Measurements from ENCODE around the gene CPXM1. TPM values are rescaled to one million over a fixed set of nuclear protein-coding genes. Genes with fewer than 3 reads are reported as not detected.
"Not testable (repeated sequence)": the region's sequence is repeated elsewhere in the genome, so short reads cannot be mapped to it uniquely, and the experiment has no call there.

Gene CPXM1
- total and polyA plus RNA-seq, 8 donors, result 0.28 to 10.6 (median 2.0) TPM

GRCh38 chr20:2809690-2810089 lies 9.3 kb upstream of the CPXM1 start:
- TF ChIP-seq, protein P1, sequence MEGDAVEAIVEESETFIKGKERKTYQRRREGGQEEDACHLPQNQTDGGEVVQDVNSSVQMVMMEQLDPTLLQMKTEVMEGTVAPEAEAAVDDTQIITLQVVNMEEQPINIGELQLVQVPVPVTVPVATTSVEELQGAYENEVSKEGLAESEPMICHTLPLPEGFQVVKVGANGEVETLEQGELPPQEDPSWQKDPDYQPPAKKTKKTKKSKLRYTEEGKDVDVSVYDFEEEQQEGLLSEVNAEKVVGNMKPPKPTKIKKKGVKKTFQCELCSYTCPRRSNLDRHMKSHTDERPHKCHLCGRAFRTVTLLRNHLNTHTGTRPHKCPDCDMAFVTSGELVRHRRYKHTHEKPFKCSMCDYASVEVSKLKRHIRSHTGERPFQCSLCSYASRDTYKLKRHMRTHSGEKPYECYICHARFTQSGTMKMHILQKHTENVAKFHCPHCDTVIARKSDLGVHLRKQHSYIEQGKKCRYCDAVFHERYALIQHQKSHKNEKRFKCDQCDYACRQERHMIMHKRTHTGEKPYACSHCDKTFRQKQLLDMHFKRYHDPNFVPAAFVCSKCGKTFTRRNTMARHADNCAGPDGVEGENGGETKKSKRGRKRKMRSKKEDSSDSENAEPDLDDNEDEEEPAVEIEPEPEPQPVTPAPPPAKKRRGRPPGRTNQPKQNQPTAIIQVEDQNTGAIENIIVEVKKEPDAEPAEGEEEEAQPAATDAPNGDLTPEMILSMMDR (IDR thresholded peaks at IDR 0.05), result no peak
- intact Hi-C loops (cut with DNase I), result no loop called here
- no peak overlapping the region for H3K27ac ChIP-seq
- no peak overlapping the region for H3K4me3 ChIP-seq
- no peaks in the 10 kb centered on the region for H3K4me1 ChIP-seq
- ATAC-seq (no peak), FAIRE-seq (no peak), DNase-seq (no peak)
- H3K36me3 ChIP-seq, result no peaks in the 10 kb centered on the region
- peaks cover 0 to 12% (median 3%) of the 10 kb centered on the region in 4 donors for H3K27me3 ChIP-seq
- 86 to 88% methylated on average over 10 of the region's 10 CpGs for WGBS, 2 donors
- H3K9me3 ChIP-seq, result no peaks in the 10 kb centered on the region

GRCh38 chr20:2807929-2808328 lies 7.5 kb upstream of the CPXM1 start:
- FAIRE-seq; H3K36me3 ChIP-seq; ATAC-seq; H3K4me3 ChIP-seq; H3K4me1 ChIP-seq; intact Hi-C loops (cut with DNase I); H3K9me3 ChIP-seq; DNase-seq; H3K27ac ChIP-seq: not testable (repeated sequence)
- 61 to 71% methylated on average over 9 of the region's 9 CpGs for WGBS, 2 donors
- peaks cover 0 to 17% (median 3%) of the 10 kb centered on the region in 4 donors for H3K27me3 ChIP-seq

DNA sequence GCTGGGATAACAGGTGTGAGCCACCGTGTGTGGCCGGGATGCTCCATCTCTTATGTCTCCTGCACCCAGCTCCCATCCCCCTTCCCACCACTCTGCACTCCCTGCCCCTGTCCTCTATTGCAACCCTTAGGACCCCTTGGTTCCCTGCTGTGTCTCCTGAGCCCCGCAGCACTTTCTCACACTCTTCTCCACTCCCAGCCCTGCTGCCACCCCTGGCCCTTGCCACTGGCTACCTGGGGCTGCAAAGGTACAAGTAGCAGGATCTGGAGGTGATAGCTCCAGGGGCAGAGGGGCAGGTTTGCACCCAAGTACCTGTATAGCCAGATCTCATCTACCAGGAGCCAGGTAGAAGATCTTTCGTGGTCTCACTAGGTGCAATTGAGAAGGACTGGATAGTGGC lies 6.6 kb upstream of the CPXM1 start:
- TF ChIP-seq, protein P1 (IDR thresholded peaks at IDR 0.05), result no peak
- FAIRE-seq (no peak), DNase-seq (no peak), ATAC-seq (no peak)
- Histone ChIP-seq H3K36me3 (no peaks in the 10 kb centered on the region), H3K4me1 (no peaks in the 10 kb centered on the region), H3K27ac (no peak overlapping the region), H3K27me3 (peaks cover 0 to 12% (median 4%) of the 10 kb centered on the region in 4 donors), H3K4me3 (no peak overlapping the region), H3K9me3 (no peaks in the 10 kb centered on the region)
- intact Hi-C loops (cut with DNase I), result no loop called here
- 68 to 86% methylated on average over 4 of the region's 4 CpGs for WGBS, 2 donors

DNA sequence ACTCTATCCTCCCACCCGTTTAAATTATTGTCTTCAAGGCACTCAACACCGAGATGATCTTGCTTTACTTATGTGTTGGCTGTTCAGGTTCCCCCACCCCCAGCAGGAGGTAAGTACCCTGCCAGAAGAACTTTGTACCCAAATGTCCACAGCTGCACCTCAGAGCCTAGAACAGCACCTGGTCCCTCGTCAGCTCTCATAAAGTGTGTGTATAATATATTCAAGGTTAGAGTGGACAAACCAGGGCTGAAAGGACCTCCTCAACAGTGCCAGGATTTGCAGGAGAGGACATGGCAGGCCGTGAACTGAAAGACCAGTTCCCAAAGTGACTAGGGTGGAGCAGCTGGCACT lies 5.9 kb upstream of the CPXM1 start:
- Histone ChIP-seq H3K4me1 (no peaks in the 10 kb centered on the region), H3K36me3 (no peaks in the 10 kb centered on the region), H3K4me3 (no peak overlapping the region), H3K27me3 (peaks cover 0 to 10% (median 4%) of the 10 kb centered on the region in 4 donors), H3K27ac (no peak overlapping the region), H3K9me3 (no peaks in the 10 kb centered on the region)
- intact Hi-C loops (cut with DNase I), result no loop called here
- FAIRE-seq, result no peak
- TF ChIP-seq, protein P1 (IDR thresholded peaks at IDR 0.05), result no peak
- no peak for DNase-seq
- peak in 1 of 4 donors; percentile 15 for ATAC-seq
- 15 to 18% methylated on average over 4 of the region's 4 CpGs for WGBS, 2 donors

DNA sequence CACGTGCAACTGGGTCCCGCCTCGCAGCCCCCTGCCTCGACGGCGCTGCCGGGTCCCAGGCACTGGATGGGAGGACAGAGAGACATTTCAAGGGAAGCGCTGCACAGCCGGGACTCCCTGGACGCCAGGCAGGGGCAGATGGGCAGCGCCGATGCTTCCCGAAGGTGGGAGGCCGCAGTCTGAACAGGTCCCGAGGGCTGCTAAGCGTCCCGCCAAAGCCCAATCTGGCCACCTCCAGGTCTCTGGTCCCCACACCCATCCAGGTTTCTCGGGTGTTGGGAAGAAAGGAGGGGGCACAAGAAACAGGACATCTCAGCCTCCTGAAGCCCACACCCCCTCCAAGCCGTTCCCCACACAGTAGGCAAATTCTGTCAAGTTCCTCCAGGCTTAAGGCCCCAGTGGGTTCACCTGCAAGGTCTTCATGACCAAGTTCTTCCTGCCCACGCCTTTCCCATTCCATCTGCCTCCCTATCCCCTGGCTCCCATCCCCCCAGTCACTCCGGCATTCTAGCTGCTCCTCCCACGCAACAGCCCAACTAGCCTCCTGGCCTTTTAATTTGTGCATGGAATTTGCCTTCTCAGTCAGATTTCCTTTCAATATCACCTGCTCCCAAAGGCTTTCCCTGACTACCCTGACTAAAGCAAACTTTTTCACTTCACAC lies 5.4 kb upstream of the CPXM1 start:
- TF ChIP-seq, protein P1 (IDR thresholded peaks at IDR 0.05), result no peak
- peak in 1 of 6 donors; percentile 68 for DNase-seq
- WGBS, 2 donors, result 14 to 20% methylated on average over 9 to 22 of the region's 22 CpGs

More for the DNA sequence above, 5.4 kb upstream of the CPXM1 start:
- Histone ChIP-seq H3K36me3 (no peaks in the 10 kb centered on the region), H3K27me3 (peaks cover 0 to 10% (median 4%) of the 10 kb centered on the region in 4 donors), H3K4me1 (peaks cover 0 to 4% (median 0%) of the 10 kb centered on the region in 3 donors), H3K27ac (no peak overlapping the region), H3K4me3 (no peak overlapping the region), H3K9me3 (no peaks in the 10 kb centered on the region)
- intact Hi-C loops (cut with DNase I), result no loop called here
- ATAC-seq, result peak in 1 of 4 donors; percentile 14
- FAIRE-seq, result no peak
